ENCODE measurements around the gene MVB12A. TPM values are rescaled to one million over a fixed set of nuclear protein-coding genes. Genes with fewer than 3 reads are reported as not detected.

Gene MVB12A
- polyA plus RNA-seq, 3 donors, result 43.2 to 47.8 (median 43.7) TPM

GRCh38 chr19:17458970-17459369 is 39.1 kb downstream of the MVB12A start:
- Histone ChIP-seq H3K9me3 (replicated peaks in 1 of 2; ENCODE audit: control insufficient read depth in 1 of 2, insufficient read depth in 1 of 2, low read length in 2 of 2) (peaks cover 0 to 3% of the 10 kb centered on the region in 2 donors), H3K4me1 (ENCODE audit: control insufficient read depth in 1 of 2, insufficient read depth in 2 of 2, low read length in 2 of 2) (no peaks in the 10 kb centered on the region), H3K9ac (ENCODE audit: insufficient read depth, low read length, poor library complexity, severe bottlenecking) (no peak overlapping the region), H4K20me1 (ENCODE audit: insufficient read depth, low read length) (no peaks in the 10 kb centered on the region), H3K27me3 (ENCODE audit: control insufficient read depth in 2 of 2, insufficient read depth in 2 of 2, low read length in 2 of 2) (peaks cover 22 to 37% of the 10 kb centered on the region in 2 donors), H3K4me2 (replicated peaks; ENCODE audit: extremely low read depth, low read length, poor library complexity, severe bottlenecking) (no peak overlapping the region), H3K4me3 (replicated peaks in 1 of 3; ENCODE audit: low read depth in 2 of 3, low read length in 3 of 3) (no peak overlapping the region), H3K27ac (ENCODE audit: low read depth in 1 of 2, low read length in 2 of 2) (no peak overlapping the region), H3K79me2 (ENCODE audit: insufficient read depth, low read length) (no peaks in the 10 kb centered on the region), H2AFZ (ENCODE audit: insufficient read depth, low read depth, low read length, poor library complexity, severe bottlenecking) (no peak overlapping the region), H3K36me3 (replicated peaks in 1 of 2; ENCODE audit: control insufficient read depth in 1 of 2, insufficient read depth in 2 of 2, low read length in 2 of 2) (no peaks in the 10 kb centered on the region)
- intact Hi-C loops (cut with micrococcal nuclease), result no loop called here
- no peaks in the 10 kb centered on the region for H3K4me1 Mint-ChIP-seq
- no peak overlapping the region for H3K27ac Mint-ChIP-seq
- WGBS (ENCODE audit: insufficient coverage), result 89% methylated on average over 3 of the region's 3 CpGs
- no peak overlapping the region for H3K4me3 Mint-ChIP-seq
- DNase-seq, result no peak
- H3K9me3 Mint-ChIP-seq, result peaks cover 0 to 5% (median 3%) of the 10 kb centered on the region in 7 donors
- H3K27me3 Mint-ChIP-seq (ENCODE audit: low read depth in 3 of 3), result peaks cover 34 to 65% (median 53%) of the 10 kb centered on the region in 3 donors
- TF ChIP-seq CTCF (IDR thresholded peaks at IDR 0.05), result no peak
- H3K36me3 Mint-ChIP-seq, result no peaks in the 10 kb centered on the region

GRCh38 chr19:17460372-17461230 is 40.8 kb downstream of the MVB12A start, which contains the start of gene NXNL1:
Gene NXNL1 (minus strand): TSS chr19:17460926. CDS start chr19:17460869, 57 bp downstream.
- peaks cover 0 to 3% of the 10 kb centered on the region in 2 donors for H3K9me3 ChIP-seq (replicated peaks in 1 of 2; ENCODE audit: control insufficient read depth in 1 of 2, insufficient read depth in 1 of 2, low read length in 2 of 2)
- H3K79me2 ChIP-seq (ENCODE audit: insufficient read depth, low read length), result no peaks in the 10 kb centered on the region
- H4K20me1 ChIP-seq (ENCODE audit: insufficient read depth, low read length), result no peaks in the 10 kb centered on the region
- H3K36me3 ChIP-seq (replicated peaks in 1 of 2; ENCODE audit: control insufficient read depth in 1 of 2, insufficient read depth in 2 of 2, low read length in 2 of 2), result no peaks in the 10 kb centered on the region
- TF ChIP-seq CTCF (IDR thresholded peaks at IDR 0.05), result no peak
- 95% methylated on average over 17 of the region's 26 CpGs for WGBS (ENCODE audit: insufficient coverage)
- no peak within 1 kb of the TSS for H3K27ac Mint-ChIP-seq
- no peak within 1 kb of the TSS for H3K27ac ChIP-seq (ENCODE audit: low read depth in 1 of 2, low read length in 2 of 2)
- no peak within 1 kb of the TSS for H3K9ac ChIP-seq (ENCODE audit: insufficient read depth, low read length, poor library complexity, severe bottlenecking)
- H3K4me1 Mint-ChIP-seq, result no peaks in the 10 kb centered on the region
- peaks cover 13 to 23% of the 10 kb centered on the region in 2 donors for H3K27me3 ChIP-seq (ENCODE audit: control insufficient read depth in 2 of 2, insufficient read depth in 2 of 2, low read length in 2 of 2)
- H2AFZ ChIP-seq (ENCODE audit: insufficient read depth, low read depth, low read length, poor library complexity, severe bottlenecking), result no peak within 1 kb of the TSS
- no peaks in the 10 kb centered on the region for H3K4me1 ChIP-seq (ENCODE audit: control insufficient read depth in 1 of 2, insufficient read depth in 2 of 2, low read length in 2 of 2)
- peaks cover 0 to 3% (median 0%) of the 10 kb centered on the region in 7 donors for H3K9me3 Mint-ChIP-seq
- peaks cover 21 to 52% (median 39%) of the 10 kb centered on the region in 3 donors for H3K27me3 Mint-ChIP-seq (ENCODE audit: low read depth in 3 of 3)
- no peaks in the 10 kb centered on the region for H3K36me3 Mint-ChIP-seq
- H3K4me3 ChIP-seq (replicated peaks in 1 of 3; ENCODE audit: low read depth in 2 of 3, low read length in 3 of 3), result no peak within 1 kb of the TSS
- DNase-seq, result no peak
- H3K4me2 ChIP-seq (replicated peaks; ENCODE audit: extremely low read depth, low read length, poor library complexity, severe bottlenecking), result no peak within 1 kb of the TSS
- no peak within 1 kb of the TSS for H3K4me3 Mint-ChIP-seq
- intact Hi-C loops (cut with micrococcal nuclease), result no loop called here

Measured in CD14-positive monocyte (primary cell).